HG03457 (cell line): ENCODE results near the gene TBCEL.
"Not testable (repeated sequence)": the region's sequence is repeated elsewhere in the genome, so short reads cannot be mapped to it uniquely, and the experiment has no call there.

Source experiments
- ATAC-seq: cut with Tn5 transposase; IDR thresholded peaks from one replicate; pipeline ENCODE4 v1.9.1; 2021; ENCODE audit warnings: moderate number of reproducible peaks; ENCODE audit not compliant: unreplicated experiment

The TBCEL gene

DNA sequence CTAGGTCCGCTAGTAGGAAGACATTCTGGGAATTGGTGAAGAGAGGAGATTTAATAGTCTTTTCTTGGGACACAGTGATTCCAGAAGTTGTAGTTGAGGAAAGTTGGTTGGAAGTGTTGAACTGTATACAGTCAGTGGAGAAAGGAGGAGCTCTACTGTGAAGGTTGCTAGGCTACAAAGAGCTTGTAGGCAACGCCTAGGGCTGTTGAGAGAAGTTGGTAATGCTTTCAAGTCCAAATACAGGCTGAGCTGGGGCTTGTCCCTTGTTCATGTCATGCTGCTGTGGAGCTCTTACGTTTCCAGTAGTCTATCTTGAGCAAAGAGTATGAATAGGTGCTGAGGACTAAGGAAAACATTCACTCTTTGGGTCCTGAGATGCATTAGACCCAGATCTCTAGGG is 1.1 kb downstream of the TBCEL start:
- no peak for ATAC-seq

DNA sequence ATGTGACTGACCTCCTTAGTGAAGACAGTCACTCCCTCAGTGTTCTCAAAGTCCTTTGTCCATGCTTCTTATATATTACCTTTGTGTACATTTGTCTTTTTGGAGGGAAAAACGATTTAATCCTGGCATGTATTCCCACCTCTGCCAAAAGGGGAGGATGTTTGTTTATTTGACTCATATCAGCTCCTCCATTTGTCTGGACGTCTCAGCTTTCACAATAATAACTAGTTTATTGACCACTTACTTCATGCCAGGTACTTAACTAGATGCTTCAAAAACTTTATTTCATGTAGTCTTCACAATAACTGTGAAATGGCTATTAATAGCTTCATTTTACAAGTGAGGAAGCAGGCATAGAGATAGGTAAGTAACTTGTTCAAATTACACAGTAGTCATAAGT is 5.3 kb downstream of the TBCEL start:
- ATAC-seq = no peak

DNA sequence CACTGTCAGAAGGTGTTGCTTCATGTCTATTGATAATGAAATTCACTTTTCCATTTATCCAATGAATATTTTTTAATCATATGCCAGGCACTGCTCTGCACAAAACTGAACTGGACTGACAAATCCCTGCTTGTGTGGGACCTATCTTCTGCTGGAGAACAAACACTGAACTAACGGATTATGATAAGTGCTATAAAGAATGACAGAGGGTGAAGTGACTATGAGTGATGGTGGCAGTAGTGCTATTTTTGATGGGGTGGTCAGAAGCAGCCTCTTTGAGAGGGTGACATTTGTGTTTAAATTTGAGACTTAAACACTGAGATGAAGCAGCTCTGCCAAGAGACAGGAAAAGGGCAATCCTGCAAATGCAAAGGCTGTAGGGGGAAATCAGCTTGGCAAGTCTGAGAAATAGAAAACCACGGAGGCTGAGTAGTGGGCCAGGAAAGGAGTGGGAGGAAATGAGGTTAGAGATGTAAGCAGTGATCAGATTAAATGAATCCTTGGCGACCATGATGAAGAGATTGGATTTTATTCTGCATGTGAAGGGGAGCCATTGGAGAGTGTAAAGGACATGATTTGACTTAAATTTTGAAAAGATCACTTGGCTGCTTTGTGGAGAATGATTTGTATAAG is 6.0 kb downstream of the TBCEL start:
- no peak for ATAC-seq

DNA sequence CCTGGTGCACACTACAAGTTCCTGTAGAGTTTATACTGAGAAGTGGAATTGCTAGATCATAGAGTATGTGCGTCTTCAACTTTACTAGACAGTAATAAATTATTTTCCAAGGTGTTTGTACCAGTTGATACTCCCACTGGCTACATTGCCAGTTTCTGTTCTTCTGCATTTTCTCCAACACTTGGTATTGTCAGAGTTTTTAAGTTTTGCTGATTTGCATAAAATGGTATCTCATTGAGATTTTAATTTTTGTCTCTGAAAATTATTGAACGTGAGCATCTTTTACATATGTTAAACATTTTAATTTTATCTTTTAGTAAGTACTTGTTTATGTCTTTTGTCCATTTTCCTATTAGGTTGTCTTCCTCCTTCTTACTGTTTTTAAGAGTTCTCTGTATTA is 7.3 kb downstream of the TBCEL start:
- ATAC-seq = no peak

DNA sequence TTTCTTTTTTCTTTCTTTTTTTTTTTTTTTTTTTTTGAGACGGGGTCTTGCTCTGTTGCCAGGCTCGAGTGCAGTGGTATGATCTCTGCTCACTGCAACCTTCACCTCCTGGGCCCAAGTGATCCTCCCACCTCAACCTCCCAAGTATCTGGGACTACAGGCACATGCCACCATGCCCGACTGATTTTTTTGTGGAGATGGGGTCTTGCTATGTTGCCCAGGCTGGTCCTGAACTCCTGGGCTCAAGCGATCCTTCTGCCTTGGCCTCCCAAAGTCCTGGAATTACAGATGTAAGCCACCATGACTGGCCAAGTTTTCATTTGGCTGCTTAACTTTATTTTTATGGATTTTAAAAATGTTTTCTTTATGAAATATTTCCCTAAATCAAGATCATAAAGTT is 7.7 kb downstream of the TBCEL start:
- ATAC-seq = not testable (repeated sequence)

DNA sequence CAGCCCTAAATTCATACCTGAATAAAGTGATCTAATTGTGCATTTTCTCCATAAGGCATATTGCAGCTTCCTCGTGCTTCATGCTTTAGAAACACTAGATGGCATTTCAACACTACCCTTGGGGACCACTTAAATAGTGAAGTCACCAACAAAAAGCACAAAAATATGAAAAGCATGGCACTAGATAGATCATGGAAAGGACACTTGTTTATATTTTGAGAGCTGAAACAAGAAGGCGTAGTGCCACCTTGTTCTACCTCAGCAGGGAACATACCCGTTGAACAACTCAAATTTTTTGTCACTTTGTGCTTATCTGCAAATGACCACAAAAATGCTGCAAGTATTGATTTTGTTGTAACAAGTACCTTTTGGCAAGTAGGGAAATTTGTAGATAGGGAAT is 8.6 kb downstream of the TBCEL start:
- no peak for ATAC-seq

DNA sequence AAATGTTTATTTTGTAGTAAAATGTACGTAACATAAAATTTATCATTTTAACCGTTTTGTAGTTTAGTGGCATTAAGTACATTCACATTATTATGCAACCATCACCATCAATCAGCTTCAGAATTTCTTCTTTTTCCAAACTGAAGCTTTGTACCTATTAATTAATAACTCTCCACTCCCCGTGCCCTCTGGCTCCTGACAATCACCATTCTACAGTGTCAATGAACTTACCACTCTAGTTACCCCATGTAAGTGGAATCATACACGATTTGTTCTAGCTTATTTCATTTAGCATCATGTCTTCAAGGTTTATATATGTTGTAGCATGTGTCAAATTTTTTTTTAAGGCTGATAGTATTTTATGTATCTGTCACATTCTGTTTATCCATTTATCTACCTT is 9.7 kb downstream of the TBCEL start:
- ATAC-seq = no peak

DNA sequence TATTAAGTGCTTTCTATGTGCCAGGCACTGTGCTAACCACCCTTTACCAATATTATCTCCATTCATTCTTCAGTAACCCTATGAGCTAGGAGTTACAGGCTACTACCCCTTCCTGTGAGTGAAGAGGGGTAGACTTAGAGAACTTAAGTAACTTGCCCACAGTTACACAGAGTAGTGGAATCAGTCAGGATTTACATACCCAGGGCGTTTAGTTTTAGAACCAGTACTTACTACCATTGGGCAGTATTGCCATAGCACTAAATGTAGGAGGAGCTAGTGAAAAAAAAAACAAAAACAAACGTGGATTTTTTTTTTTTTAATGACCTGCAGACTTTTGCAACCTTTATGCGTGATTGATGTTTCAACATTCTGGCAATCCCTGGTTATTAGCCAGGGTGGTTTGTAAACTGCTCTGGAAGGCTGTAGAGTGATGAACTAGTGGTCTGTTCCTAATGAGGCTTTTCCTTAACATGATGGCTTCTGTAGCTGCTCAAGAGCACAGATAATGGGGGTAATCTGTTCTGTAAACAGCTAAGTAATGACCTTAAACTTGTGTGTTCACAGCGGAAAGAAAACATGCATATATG is 11.4 kb downstream of the TBCEL start:
- ATAC-seq = no peak

DNA sequence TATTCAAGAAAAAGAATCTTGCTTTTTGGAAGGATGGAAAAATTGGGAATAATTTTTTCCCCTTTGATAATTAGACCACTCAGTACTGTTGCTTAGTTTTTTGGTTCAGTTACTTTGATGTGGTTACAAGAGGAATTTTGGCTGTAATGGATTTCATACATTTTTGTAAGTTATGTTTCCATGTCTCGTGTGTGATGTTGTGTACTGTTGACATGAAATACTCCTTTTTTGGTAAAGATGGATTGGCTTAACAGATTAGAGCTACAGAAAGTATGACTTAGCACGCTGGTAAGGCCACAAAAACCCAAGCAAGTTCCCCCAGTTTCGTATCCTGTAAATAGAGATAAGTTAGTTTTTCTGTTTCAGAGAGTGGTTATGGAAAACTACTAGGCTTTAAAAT is 11.9 kb downstream of the TBCEL start:
- no peak for ATAC-seq

DNA sequence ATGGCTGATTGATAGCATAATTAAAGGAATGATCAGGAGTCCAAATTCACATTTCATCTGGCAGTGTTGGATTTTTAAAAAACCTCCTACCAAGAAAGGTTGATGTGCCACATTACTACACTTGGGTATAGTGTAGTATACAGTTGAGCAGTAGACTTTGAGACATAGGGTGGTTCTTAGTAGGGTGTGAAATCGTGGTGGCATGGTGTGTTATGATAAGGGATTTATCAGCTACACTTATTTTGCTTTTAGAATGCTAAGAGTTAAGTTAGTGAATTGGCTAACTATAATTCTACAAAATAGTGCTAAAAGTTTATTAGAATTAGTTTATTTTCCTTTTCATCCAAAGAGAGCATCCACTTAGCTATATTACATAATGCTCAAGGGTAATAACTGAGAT is 13.1 kb downstream of the TBCEL start:
- ATAC-seq = no peak

DNA sequence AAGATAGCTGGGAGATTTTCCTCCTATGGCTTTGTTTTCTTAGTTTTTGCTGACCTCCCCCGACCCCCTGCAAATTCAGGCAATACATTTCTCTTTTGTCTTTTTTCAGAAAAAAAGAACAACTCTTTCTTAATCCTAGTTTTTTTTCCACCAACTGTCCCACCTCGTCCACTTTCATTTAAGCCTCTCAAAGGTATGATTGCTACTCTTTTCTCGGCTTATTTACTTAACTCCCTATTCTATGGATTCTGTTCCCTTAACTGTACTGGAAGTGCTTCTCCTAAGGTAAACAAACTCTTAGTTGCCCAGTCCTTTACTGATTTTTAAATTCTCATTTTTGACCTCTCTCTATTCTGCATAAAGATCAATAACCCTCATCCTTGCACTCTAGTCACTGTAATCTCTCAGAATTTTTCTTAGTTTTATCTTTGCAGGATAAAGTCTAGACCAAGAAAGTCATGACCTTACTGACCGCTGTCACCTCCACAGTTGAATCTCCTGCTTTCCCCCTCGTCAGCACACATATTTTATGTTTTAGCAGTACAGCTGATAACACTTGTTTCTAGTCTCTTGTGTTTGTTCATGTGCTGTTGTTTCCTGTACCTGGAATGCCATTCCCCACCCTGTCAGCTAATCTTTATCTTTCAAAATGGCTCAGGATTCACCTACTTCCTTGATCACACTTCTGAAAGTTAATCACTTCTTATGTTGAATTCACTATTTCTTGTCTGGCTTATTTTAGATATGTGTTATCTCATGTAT is 14.9 kb downstream of the TBCEL start:
- no peak for ATAC-seq

DNA sequence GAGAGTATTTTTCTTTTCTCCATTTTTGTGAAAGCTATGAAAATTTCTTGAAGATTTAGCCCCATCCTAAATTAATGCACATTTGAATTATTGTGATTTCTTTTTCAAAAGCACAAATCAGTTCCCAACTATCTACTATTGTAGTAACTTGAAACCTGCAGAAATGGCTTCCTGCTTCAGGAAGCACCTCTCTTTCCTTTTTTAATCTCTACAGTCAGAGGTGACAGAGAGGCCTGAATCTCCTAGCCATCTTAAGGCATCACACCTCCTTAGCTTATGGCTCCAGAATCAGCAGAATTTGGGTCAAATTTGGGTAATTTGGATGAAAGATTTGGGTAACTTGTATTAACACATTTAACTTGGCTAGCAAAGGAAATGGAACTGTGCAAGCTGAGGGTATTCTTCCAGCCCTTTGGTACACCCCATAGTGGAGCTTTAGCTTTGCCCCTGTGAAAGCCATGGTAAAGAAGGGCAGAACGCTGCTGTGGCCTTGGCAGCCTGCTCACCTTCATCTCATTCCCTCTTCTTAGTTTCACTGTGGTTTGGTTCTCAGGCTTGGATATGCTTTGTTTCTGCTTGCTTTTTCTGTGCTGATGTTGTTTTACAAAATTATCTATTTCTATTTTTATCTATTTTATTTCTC is 16.2 kb downstream of the TBCEL start:
- no peak for ATAC-seq

DNA sequence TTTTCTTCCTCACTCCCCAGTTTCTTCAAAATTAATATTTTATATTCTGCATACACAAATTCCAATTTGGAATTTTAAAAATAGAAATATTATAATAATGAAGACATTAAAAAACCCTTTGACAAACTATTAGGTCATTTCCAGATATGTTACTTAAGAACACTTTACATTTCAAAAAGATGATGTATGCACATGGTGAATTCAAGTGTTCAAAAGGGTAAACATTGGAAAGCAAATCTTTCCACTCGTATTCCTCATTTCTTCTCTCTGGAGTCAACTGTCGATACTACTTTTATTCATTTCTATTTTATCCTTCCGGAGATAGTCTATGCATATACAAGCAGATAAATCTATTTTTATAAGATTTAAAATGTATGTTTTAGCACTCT is 16.7 kb downstream of the TBCEL start:
- no peak for ATAC-seq

DNA sequence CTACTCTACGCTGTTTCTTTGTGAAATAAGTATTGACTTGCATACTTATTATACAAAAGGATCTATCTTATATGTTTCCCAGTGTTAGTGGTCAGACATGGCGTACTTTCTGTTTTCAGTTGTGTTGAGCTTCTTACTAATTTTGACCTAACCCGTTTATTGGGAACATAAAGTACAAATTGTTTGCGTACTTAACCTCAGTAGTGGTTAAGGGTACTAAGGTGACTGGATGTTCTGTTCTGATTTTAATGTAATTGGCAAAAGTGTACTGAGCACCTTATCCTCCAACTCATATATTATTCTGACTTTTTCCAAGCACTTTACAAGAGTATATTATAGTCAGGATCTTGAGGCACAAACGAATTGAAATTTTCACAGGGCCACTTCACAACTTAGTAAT is 17.2 kb downstream of the TBCEL start:
- ATAC-seq = no peak

DNA sequence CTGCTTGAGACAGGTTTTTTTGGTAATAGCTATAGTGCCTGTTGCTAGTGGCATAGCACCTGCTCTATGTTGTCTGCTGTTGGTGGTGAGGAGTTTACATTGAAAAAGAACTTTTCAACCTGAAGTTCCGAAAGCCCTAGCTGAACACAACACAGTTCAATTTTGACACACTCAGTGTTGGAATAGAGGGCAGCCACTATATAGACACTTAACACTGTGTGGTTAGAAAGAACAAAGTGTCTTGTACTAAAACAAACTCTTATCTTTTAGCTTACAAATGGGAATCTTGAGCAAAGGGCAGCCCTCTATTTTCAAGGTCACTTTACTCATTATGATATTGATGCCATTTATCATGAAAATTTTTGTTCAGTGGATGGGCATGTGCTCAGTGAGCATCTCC is 18.4 kb downstream of the TBCEL start:
- ATAC-seq = no peak

DNA sequence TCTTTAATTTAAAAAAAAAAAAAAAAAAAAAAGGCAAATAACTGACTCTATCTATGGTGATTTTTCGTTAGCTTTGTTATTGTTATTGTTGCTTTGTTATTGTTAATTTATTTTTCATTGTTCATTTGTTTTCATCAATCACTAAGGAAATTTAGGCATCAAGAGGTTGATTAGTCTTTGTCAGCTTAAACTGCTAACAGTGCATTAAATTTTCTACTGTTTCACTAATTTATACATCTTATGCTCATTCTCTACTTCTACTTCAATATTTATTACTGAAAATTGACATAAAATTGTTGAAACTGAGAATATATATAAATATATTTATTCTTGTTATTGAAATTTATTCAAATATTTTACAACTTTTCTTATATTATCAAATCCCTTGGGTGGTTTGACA is 24.0 kb downstream of the TBCEL start:
- no peak for ATAC-seq

DNA sequence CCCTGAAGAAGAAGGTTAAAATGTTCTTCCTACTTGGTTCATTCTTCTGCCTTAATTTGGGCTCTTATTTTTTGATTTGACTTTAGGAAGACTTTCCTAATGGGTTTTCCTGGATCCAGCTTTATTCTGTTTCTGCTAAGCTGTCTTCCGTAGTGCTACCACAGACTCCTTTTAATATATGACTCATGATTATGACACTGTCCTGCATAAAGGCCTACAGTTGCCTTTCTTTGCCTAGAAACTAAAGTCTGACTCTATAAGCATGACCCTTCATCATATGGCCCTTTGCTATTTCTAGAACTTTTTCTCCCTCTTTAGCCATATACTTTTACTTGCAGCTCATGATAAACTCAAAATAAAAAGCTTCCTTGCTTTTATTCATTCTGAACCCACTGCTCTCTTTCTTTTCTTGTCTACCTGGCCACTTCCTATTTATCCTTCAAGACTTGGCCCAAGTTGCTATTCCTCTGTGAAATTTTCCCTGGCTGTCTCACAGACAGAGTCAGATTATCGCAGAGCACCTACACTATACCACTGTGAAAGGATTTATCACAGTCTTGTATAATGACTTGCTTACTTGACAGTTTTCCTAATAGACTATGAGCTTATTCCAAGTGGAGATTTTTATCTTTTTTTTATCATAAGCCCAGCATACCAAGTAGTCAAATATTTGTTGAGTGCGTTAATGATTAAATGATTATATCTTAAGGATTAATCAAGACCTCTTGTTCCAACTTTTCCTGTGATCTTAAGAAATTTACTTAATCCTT is 24.7 kb downstream of the TBCEL start:
- ATAC-seq = no peak

DNA sequence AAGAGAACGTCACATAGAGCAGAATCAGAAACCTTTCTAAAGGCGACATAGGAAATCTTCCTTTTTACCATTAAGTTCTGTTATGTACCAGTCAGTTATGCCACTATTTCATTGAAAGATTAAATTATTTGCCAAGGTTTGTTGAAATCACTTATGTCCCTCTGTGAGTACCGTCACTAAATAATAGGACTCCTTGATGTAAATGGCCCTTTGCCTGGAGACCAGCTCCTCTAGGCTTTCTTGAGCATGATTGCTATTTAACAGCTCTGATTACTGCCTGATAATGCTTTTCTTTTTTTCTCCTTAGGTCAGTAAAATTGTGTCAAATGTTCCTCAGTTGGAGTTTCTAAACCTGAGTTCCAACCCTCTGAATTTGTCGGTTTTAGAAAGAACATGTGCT is 29.3 kb downstream of the TBCEL start:
- ATAC-seq = no peak

DNA sequence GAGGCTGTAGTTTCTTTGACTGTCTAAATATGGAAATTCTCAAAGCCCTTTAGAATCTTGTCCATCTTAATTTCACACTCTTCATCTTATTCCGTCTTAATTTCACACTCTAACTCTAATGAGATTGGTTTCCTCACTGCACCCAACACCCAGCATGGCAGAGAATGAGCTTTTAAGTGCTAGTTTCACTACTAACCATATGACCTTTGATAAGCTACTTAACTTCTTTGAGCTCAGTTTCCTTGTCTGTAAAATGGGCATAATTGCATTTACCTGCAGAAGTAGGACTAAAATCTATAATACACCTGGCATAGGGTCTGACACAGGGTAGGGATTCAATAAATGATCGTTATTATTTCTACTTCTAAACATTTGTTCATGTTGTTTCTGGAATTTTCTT is 30.4 kb downstream of the TBCEL start:
- ATAC-seq = no peak

DNA sequence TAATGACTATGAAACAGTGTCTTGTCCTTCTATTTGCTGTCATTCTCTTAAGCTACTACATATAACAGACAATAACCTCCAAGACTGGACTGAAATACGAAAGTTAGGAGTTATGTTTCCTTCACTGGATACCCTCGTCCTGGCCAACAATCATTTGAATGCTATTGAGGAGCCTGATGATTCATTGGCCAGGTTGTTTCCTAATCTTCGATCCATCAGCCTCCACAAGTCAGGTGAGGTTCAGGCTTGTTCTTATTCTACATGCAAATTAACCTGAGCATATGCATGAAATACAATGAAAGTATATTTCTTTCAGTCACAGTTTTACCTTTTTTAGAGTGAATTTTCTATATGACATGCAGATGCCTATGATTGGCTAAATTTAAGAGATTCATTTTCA is 31.2 kb downstream of the TBCEL start:
- no peak for ATAC-seq

DNA sequence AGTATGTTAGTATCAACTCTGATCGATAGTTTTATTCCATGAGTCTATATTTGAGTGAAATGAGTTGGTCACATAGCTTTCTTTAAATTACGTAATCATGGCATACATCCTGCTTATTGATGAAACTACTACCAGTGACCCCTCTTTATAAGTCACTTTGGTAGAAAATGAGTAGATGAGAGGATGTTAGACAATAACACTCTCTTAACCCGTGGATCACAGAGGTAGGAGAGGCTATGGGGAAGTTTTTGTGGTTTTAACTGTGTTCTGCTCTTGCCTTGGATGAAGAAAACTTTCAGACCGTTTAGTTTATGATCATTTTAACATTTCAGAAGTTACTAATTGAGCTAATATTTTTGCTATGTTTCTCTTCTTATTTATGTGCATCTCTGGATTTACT is 34.0 kb downstream of the TBCEL start:
- no peak for ATAC-seq
